ENCODE results near the gene S100A16. TPM values are rescaled to one million over a fixed set of nuclear protein-coding genes. Genes with fewer than 3 reads are reported as not detected.

Gene S100A16
- total and polyA plus RNA-seq, 9 of the 15 experiments (the other 6 are each of a cell fraction or from before 2014, with no cell fraction given) = 1.6 to 6.9 (median 4.3) TPM

- TF ChIP-seq POLR2AphosphoS2 (IDR thresholded peaks at IDR 0.05; ENCODE audit: low read length) (peak; percentile 80), HCFC1 (IDR thresholded peaks at IDR 0.05; ENCODE audit: low read depth, low read length) (peak; percentile 63; the same call in 1 of the 2 replicates), ILF3 (IDR thresholded peaks at IDR 0.05; ENCODE audit: borderline replicate concordance) (no peak), NR2F6 (CRISPR knock-in tag; IDR thresholded peaks at IDR 0.05) (no peak), JUND (IDR thresholded peaks at IDR 0.05; ENCODE audit: borderline replicate concordance, low read depth, low read length) (peak; percentile 83), JUND (tag; IDR thresholded peaks at IDR 0.05; ENCODE audit: borderline replicate concordance, low read depth, low read length) (peak; percentile 82; the same call in 2 of the 3 replicates), BDP1 (IDR thresholded peaks at IDR 0.05; ENCODE audit: insufficient read depth, insufficient read length) (no peak), FOXM1 (IDR thresholded peaks at IDR 0.05; ENCODE audit: low read depth) (no peak), FOXM1 (CRISPR knock-in tag; IDR thresholded peaks at IDR 0.05; ENCODE audit: low read depth) (no peak), ZNF398 (CRISPR knock-in tag; IDR thresholded peaks at IDR 0.05) (no peak), EZH2 (IDR thresholded peaks at IDR 0.05; ENCODE audit: borderline replicate concordance, low read depth, low read length) (no peak), ZBTB9 (CRISPR knock-in tag; IDR thresholded peaks at IDR 0.05) (peak; percentile 85), E2F5 (CRISPR knock-in tag; IDR thresholded peaks at IDR 0.05) (peak; percentile 88), AFF1 (IDR thresholded peaks at IDR 0.05; ENCODE audit: low read depth in 1 of 2, partially characterized antibody in 2 of 2) (peak; percentile 42 to 49), KLF1 (tag; IDR thresholded peaks at IDR 0.05) (no peak)
These were observed 21.1 kb upstream of the S100A16 start, which contains the start of gene CHTOP (continued) for GRCh38 chr1:153633754-153634665.

Data from K562 (cell line).